ENCODE measurements around the gene AUTS2.
"Not testable (repeated sequence)": the region's sequence is repeated elsewhere in the genome, so short reads cannot be mapped to it uniquely, and the experiment has no call there.

AUTS2 gene

GRCh38 chr7:70237831-70238575 is 639.7 kb downstream of the AUTS2 start:
- DNase-seq (ENCODE audit: low read depth, low spot score), result no peak

DNA sequence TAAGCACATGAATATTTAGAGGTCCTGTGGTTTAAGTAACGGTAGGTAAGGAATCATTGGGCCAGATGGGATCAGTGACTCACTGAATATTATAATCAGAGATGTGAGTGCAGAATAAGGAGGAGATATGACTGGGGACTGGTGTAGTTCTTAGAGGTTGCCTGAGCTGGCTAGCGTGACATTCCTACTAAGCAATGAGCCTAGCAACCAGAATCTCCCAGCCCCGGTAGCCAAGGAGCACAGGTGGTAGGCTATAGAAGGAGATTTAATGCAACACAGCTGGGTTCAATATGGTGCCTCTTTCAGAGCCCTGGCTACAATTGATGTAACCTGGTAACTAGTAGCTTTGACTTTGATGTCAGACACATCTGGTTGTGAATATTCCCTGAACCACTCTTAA is 641.6 kb downstream of the AUTS2 start:
- DNase-seq (ENCODE audit: low read depth, low spot score), result no peak

DNA sequence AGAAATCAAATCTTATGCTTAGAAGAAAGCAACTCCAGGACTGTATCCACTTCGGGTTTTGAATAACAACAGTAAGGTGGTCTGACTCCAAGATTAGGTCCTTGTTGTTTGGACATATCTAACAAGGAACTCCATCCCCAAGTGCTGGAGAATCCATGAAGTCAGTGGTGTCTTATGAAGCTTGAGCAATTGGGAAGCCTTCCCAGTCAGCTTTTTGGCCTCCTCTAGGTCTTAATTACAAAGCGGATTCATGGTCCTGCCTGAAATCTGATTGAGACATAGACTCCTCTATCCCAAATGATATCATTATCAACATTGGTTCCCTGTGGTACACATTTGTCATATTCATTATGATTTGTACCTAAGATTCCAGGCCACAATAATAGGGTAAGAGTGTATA is 642.6 kb downstream of the AUTS2 start:
- DNase-seq (ENCODE audit: low read depth, low spot score), result no peak

GRCh38 chr7:70241536-70242175 is 643.4 kb downstream of the AUTS2 start:
- no peak for DNase-seq (ENCODE audit: low read depth, low spot score)

- DNase-seq (ENCODE audit: low read depth, low spot score), result no peak
Measured at GRCh38 chr7:70242826-70243225, 644.6 kb downstream of the AUTS2 start.

GRCh38 chr7:70243443-70243842 is 645.2 kb downstream of the AUTS2 start:
- no peak for DNase-seq (ENCODE audit: low read depth, low spot score)

DNA sequence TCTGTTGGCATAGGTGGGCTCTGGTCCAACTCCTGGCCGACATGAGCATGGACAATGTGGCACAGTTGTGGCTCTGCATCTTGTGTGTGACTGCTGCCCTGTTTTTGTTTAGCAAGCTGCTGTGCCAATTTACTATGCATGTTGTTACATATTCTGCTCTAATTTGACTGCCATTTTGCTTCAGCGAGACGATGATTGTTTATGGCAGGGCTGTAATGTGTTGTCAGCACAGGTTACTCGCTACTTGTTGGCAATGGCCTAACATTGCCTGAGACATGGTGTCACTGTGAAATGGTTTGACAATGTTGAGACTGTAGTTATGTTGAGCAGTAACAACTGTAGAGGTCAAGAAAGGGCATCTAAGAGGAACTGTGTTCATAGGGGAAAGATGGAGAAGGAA is 659.6 kb downstream of the AUTS2 start:
- no peak for DNase-seq (ENCODE audit: low read depth, low spot score)

DNA sequence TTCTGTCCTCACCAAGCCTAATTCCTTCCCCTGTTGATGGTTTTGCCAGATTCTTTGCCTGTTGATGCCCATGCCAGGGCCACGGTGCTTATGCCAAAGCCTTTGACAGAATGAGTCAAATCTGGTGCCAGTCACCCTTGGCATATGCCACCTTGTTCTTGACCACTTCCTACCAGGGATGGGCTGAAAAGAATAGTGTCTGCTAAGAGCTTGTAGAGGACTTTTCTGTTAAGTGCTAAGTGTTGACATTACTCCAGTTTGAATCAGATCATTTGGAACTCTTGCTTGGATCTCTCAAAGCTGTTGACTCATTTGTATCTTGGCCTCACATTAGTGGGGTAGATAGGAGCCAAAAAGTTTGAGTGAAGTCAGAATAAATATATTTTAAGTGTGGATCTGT is 661.2 kb downstream of the AUTS2 start:
- DNase-seq (ENCODE audit: low read depth, low spot score), result no peak

DNA sequence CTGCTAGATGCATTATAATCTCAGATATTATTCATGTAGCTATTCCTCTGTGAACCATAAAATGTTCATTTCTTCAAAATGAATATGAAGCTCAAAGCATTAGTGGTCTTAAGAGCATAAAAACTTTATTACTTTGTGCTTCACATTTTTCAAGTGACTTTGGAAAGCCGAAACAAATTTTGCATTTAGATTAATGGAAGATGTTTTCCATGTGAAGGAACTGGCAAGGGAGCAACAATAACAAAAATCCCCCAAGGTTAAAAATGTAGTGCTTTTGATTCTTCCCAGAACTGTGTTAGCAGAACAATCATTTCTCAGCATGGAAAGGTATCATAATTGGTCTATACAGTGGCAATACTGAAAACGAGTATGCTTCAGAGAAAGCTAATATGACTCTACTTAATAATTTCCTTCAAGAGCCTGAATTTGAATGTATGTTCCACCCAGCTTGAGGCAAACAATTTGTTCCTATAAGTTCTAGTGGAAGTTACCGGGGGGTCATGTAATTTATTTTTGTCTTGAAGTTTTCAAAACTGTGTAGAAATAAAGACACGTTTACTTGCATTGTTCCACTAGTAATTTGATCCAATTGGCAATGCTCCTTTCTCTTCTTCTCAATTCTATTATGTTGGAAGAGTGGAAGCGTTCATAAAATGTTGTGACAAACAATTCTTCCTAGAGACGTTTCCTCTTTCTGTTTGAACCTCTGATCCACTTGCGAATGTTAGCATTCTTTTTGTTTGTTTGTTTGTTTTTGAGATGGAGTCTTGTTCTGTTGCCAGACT is 665.4 kb downstream of the AUTS2 start:
- DNase-seq (ENCODE audit: low read depth, low spot score), result no peak

GRCh38 chr7:70266186-70266585 is 667.9 kb downstream of the AUTS2 start:
- DNase-seq (ENCODE audit: low read depth, low spot score), result no peak

- DNase-seq (ENCODE audit: low read depth, low spot score), result no peak
Measured at GRCh38 chr7:70267381-70268120, 669.3 kb downstream of the AUTS2 start.

DNA sequence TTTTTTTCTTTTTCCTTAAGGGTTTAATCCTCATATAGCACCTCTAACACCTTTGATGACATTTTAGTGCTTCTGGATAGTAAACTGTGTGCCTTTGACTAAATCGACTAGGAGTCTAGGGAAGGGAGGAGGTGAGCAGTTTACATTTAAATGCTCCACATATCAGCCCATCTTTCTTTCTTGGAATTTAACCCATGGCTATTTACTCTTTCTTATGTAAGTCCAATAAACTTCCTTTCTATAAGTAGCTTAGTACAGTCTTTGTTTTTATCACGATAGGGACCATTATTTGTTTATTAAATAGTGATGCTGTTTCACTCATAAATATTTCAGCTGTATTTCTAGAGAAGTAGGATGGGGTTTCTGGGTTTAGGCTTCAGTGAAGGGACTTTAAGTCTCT is 669.9 kb downstream of the AUTS2 start:
- DNase-seq (ENCODE audit: low read depth, low spot score), result no peak

GRCh38 chr7:70270149-70270548 is 671.9 kb downstream of the AUTS2 start:
- DNase-seq (ENCODE audit: low read depth, low spot score), result no peak

GRCh38 chr7:70271617-70272081 is 673.4 kb downstream of the AUTS2 start:
- DNase-seq (ENCODE audit: low read depth, low spot score), result no peak

GRCh38 chr7:70275570-70275969 is 677.3 kb downstream of the AUTS2 start:
- DNase-seq (ENCODE audit: low read depth, low spot score), result not testable (repeated sequence)

DNA sequence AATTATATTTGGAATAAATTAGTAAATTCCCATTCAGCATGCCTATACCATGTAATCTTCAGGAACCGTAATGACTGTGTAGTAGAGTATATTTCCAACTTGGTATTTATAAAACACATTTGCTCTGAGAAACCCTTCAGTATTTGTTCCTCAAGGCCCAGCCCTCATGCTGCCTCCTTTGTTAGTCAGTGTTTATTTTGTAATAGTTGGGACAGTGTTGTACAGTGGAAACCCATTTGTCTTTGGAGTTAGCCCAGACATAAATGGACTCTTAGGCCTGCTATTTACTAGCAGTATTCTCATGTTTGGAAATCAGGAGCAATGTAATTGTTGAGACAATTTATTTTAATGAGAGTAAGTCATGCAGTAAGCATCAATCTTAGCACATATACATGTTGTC is 686.9 kb downstream of the AUTS2 start:
- DNase-seq (ENCODE audit: low read depth, low spot score), result no peak

GRCh38 chr7:70285854-70286253 is 687.6 kb downstream of the AUTS2 start:
- DNase-seq (ENCODE audit: low read depth, low spot score), result no peak

DNA sequence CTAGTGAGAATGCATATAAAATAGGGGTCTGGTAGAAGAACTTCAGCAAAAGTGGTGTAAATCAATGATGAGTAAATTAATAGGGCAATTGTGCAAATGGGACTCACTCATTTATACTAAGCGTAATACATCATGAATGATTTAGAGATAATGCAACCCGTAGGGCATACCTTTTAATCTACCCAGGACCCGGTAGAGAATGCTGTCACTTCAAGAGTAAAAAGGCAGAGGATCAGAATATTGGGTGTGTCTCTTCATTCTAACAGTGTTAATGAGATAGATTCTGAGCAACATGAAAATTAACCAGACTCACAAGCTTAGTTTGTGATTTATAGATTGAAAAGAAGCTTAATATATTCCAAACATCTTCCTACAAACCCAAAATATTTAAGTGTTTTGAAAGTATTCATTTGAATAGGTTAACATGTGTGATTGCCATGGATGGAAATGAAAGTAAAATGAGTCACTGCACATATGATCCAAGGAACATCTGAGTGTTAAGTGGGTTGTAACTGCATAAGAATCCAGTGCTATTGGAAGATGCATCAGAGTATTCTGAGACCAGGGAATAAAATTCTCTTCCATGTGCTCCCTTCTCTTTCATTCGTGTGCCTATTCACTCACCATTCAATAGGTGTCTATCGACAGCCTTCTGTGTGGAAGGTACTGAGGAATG is 690.6 kb downstream of the AUTS2 start:
- no peak for DNase-seq (ENCODE audit: low read depth, low spot score)

- no peak for DNase-seq (ENCODE audit: low read depth, low spot score)
Measured at GRCh38 chr7:70292716-70293115, 694.4 kb downstream of the AUTS2 start.

- no peak for DNase-seq (ENCODE audit: low read depth, low spot score)
Measured at GRCh38 chr7:70294211-70294911, 696.1 kb downstream of the AUTS2 start.
